Measurements from ENCODE around the gene HPSE2. TPM values are rescaled to one million over a fixed set of nuclear protein-coding genes. Genes with fewer than 3 reads are reported as not detected.

The HPSE2 gene
- polyA plus RNA-seq, 1 of the 3 experiments (the other 2 are of a cell fraction): not detected

- Histone ChIP-seq H4K20me1 (ENCODE audit: insufficient read depth) (no peaks in the 10 kb centered on the region), H3K9ac (no peak overlapping the region), H3K9me3 (peaks cover 4% of the 10 kb centered on the region; the same call in 1 of the 2 replicates), H3K36me3 (replicated peaks in 1 of 2; ENCODE audit: control insufficient read depth in 1 of 2, insufficient read depth in 2 of 2, low read length in 1 of 2) (peaks cover 37 to 49% of the 10 kb centered on the region in 2 experiments), H3K9me2 (no peaks in the 10 kb centered on the region), H3K27ac (ENCODE audit: low read depth in 2 of 2, low read length in 1 of 2) (no peak overlapping the region), H3K4me2 (no peak overlapping the region), H3K27me3 (ENCODE audit: insufficient read depth) (no peaks in the 10 kb centered on the region), H3K79me2 (ENCODE audit: insufficient read depth) (no peaks in the 10 kb centered on the region), H3K4me3 (ENCODE audit: low read depth in 2 of 2, low read length in 1 of 2) (no peak overlapping the region), H3F3A (replicated peaks; ENCODE audit: insufficient read depth) (no peaks in the 10 kb centered on the region), H3K4me1 (ENCODE audit: control insufficient read depth in 1 of 2, insufficient read depth in 2 of 2, low read depth in 1 of 2, low read length in 1 of 2) (no peaks in the 10 kb centered on the region), H2AFZ (ENCODE audit: low read depth) (no peak overlapping the region)
- no peak for DNase-seq
- 100% methylated on average over 1 of the region's 1 CpG for WGBS (ENCODE audit: low lambda C conversion rate)
- CTCF ChIA-PET: interaction anchor here (3.5 kb wide), 1 partner anchor 8 kb away, joined by 19 read pairs; no protein-coding TSS in a partner anchor
- POLR2A ChIA-PET: interaction anchor here (0.5 kb wide), 1 partner anchor 9 kb away, joined by 4 read pairs; no protein-coding TSS in a partner anchor
- TF ChIP-seq POLR2AphosphoS5 (IDR thresholded peaks at IDR 0.05; ENCODE audit: low read depth, low read length) (no peak), FOXM1 (IDR thresholded peaks at IDR 0.05; ENCODE audit: low read depth) (no peak), EZH2phosphoT487 (IDR thresholded peaks at IDR 0.05; ENCODE audit: borderline replicate concordance, low read depth) (no peak), PBX3 (IDR thresholded peaks at IDR 0.05) (no peak), MXI1 (IDR thresholded peaks at IDR 0.05; ENCODE audit: low read depth, low read length) (no peak), FOXJ3 (CRISPR knock-in tag; IDR thresholded peaks at IDR 0.05) (no peak), NRF1 (IDR thresholded peaks at IDR 0.05; ENCODE audit: low read depth, low read length) (no peak), GATA2 (CRISPR knock-in tag; IDR thresholded peaks at IDR 0.05) (no peak), RAD21 (IDR thresholded peaks at IDR 0.05; ENCODE audit: low read length) (no peak), IRF3 (IDR thresholded peaks at IDR 0.05; ENCODE audit: low read depth, low read length) (no peak), SMC3 (IDR thresholded peaks at IDR 0.05; ENCODE audit: low read depth, low read length) (no peak), ELF1 (IDR thresholded peaks at IDR 0.05) (no peak)
- TF ChIP-seq, protein P1, sequence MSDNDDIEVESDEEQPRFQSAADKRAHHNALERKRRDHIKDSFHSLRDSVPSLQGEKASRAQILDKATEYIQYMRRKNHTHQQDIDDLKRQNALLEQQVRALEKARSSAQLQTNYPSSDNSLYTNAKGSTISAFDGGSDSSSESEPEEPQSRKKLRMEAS (IDR thresholded peaks at IDR 0.05; ENCODE audit: low read depth): no peak
- TF ChIP-seq, protein P2, sequence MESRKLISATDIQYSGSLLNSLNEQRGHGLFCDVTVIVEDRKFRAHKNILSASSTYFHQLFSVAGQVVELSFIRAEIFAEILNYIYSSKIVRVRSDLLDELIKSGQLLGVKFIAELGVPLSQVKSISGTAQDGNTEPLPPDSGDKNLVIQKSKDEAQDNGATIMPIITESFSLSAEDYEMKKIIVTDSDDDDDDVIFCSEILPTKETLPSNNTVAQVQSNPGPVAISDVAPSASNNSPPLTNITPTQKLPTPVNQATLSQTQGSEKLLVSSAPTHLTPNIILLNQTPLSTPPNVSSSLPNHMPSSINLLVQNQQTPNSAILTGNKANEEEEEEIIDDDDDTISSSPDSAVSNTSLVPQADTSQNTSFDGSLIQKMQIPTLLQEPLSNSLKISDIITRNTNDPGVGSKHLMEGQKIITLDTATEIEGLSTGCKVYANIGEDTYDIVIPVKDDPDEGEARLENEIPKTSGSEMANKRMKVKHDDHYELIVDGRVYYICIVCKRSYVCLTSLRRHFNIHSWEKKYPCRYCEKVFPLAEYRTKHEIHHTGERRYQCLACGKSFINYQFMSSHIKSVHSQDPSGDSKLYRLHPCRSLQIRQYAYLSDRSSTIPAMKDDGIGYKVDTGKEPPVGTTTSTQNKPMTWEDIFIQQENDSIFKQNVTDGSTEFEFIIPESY (IDR thresholded peaks at IDR 0.05; ENCODE audit: borderline replicate concordance, low read depth): no peak
Observed at GRCh38 chr10:98433371-98433770, 802.3 kb downstream of the HPSE2 start.

Data from SK-N-SH (cell line).